ENCODE measurements around the gene CDH4. TPM values are rescaled to one million over a fixed set of nuclear protein-coding genes. Genes with fewer than 3 reads are reported as not detected.

The CDH4 gene
- total RNA-seq, 2 donors from 2014 or later: 0.07 to 0.94 TPM

- no peak for TF ChIP-seq CTCF (IDR thresholded peaks at IDR 0.05)
- H3K36me3 ChIP-seq: no peaks in the 10 kb centered on the region
- H3K9me3 ChIP-seq: no peaks in the 10 kb centered on the region
- no peaks in the 10 kb centered on the region for H3K27me3 ChIP-seq
- H3K4me1 ChIP-seq: no peaks in the 10 kb centered on the region
- H3K4me3 ChIP-seq: no peak overlapping the region
- DNase-seq (ENCODE audit: low spot score): no peak
- no peak overlapping the region for H3K27ac ChIP-seq
Observed at GRCh38 chr20:61929561-61929960, 677.5 kb downstream of the CDH4 start.

GRCh38 chr20:61929971-61930666 lies 678.1 kb downstream of the CDH4 start:
- DNase-seq (ENCODE audit: low spot score): no peak
- no peak overlapping the region for H3K4me3 ChIP-seq
- H3K27me3 ChIP-seq: no peaks in the 10 kb centered on the region
- H3K4me1 ChIP-seq: no peaks in the 10 kb centered on the region
- H3K9me3 ChIP-seq: no peaks in the 10 kb centered on the region
- TF ChIP-seq CTCF (IDR thresholded peaks at IDR 0.05): no peak
- H3K27ac ChIP-seq: no peak overlapping the region
- H3K36me3 ChIP-seq: no peaks in the 10 kb centered on the region

GRCh38 chr20:61930776-61931475 lies 678.9 kb downstream of the CDH4 start:
- no peaks in the 10 kb centered on the region for H3K36me3 ChIP-seq
- no peak overlapping the region for H3K27ac ChIP-seq
- no peak for TF ChIP-seq CTCF (IDR thresholded peaks at IDR 0.05)
- no peak for DNase-seq (ENCODE audit: low spot score)
- no peaks in the 10 kb centered on the region for H3K27me3 ChIP-seq
- no peaks in the 10 kb centered on the region for H3K4me1 ChIP-seq
- no peak overlapping the region for H3K4me3 ChIP-seq
- H3K9me3 ChIP-seq: no peaks in the 10 kb centered on the region

- Histone ChIP-seq H3K9me3 (no peaks in the 10 kb centered on the region), H3K27ac (no peak overlapping the region), H3K4me1 (no peaks in the 10 kb centered on the region), H3K36me3 (no peaks in the 10 kb centered on the region), H3K27me3 (no peaks in the 10 kb centered on the region), H3K4me3 (no peak overlapping the region)
- no peak for DNase-seq (ENCODE audit: low spot score)
- TF ChIP-seq CTCF (IDR thresholded peaks at IDR 0.05): no peak
Observed at GRCh38 chr20:61931476-61932198, 679.6 kb downstream of the CDH4 start.

GRCh38 chr20:61932199-61932592 lies 680.1 kb downstream of the CDH4 start:
- Histone ChIP-seq H3K4me1 (no peaks in the 10 kb centered on the region), H3K36me3 (no peaks in the 10 kb centered on the region), H3K27me3 (no peaks in the 10 kb centered on the region), H3K9me3 (no peaks in the 10 kb centered on the region), H3K4me3 (no peak overlapping the region), H3K27ac (no peak overlapping the region)
- DNase-seq (ENCODE audit: low spot score): no peak
- TF ChIP-seq CTCF (IDR thresholded peaks at IDR 0.05): no peak
